ENCODE data around the gene BRDT. TPM values are rescaled to one million over a fixed set of nuclear protein-coding genes. Genes with fewer than 3 reads are reported as not detected.

BRDT gene
- total RNA-seq, 1 donor from 2014 or later, result not detected

Other genes starting within 250 kb of the BRDT start
- 4.0 and 11.0 TPM in 2 replicates for gene TGFBR3, start 63.2 kb upstream of the BRDT start, total RNA-seq
- 11.4 and 11.5 TPM in 2 replicates for gene EPHX4, start 80.6 kb downstream of the BRDT start, total RNA-seq
- gene SETSIP, start 126.0 kb downstream of the BRDT start, total RNA-seq, result 0.15 and 0.52 TPM in 2 replicates
- 6.8 and 9.3 TPM in 2 replicates for gene BTBD8, start 130.9 kb downstream of the BRDT start, total RNA-seq